AG04450 (cell line): ENCODE measurements around the gene CHRNB2. TPM values are rescaled to one million over a fixed set of nuclear protein-coding genes. Genes with fewer than 3 reads are reported as not detected.
A peak's percentile ranks its signal among the peaks of the same experiment; 100 is the strongest.

Experiments used
- CTCF ChIA-PET: fragments of 300-600, 350-600 bp; formaldehyde crosslinking; extraction: SDS; loops from one replicate; lab custom pipeline; 2022; ENCODE audit warnings: antibody characterized with exemption, inconsistent platforms; lab: Charles Lee
- POLR2A ChIA-PET: fragments of 350-600 bp; formaldehyde crosslinking; extraction: SDS; loops from one replicate; lab custom pipeline; 2021; ENCODE audit warnings: antibody characterized with exemption, inconsistent platforms; lab: Yijun Ruan, JAX
- DNase-seq: peaks from one replicate; pipeline ENCODE4 v3.0.0-alpha.2; 2011; ENCODE audit warnings: low read depth, low spot score
- H3K27ac ChIP-seq: one replicate; pipeline ENCODE4 v1.5.1; 2012; ENCODE audit warnings: low read depth, low read length, control low read depth
- H3K27me3 ChIP-seq: one replicate; pipeline ENCODE4 v1.6.0; 2012; ENCODE audit warnings: low read length; ENCODE audit not compliant: control insufficient read depth, insufficient read depth
- H3K4me3 ChIP-seq: 2 replicates; pipeline ENCODE4 v1.5.1; 2011; ENCODE audit warnings: mild to moderate bottlenecking, low read depth, low read length, control low read depth
- H3K9me3 ChIP-seq: 2 replicates; pipeline ENCODE4 v1.5.1; 2012; ENCODE audit warnings: low read length; ENCODE audit not compliant: control insufficient read depth, insufficient read depth
- polyA plus RNA-seq: library from polyadenylated mRNA; depleted of rRNA; stranded (reverse); fragments of >200 nt; gene quantifications from 2 replicates; pipeline ENCODE4 v1.2.3, GENCODE V29; 2011; rRNA removed
- TF ChIP-seq, protein P1 (sequence below): IDR thresholded peaks from 2 replicates; pipeline ENCODE4 v1.5.1; 2011; ENCODE audit warnings: low read depth, low read length, control low read depth, inconsistent platforms

CHRNB2 gene
- polyA plus RNA-seq, 1 experiment, result 0.06 TPM

- POLR2A ChIA-PET, result interaction anchor here (0.6 to 0.8 kb wide), 2 partner anchors 19 to 312 kb away, joined by 3 to 9 read pairs; partner anchors contain the start of gene ADAR
- TF ChIP-seq, protein P1, sequence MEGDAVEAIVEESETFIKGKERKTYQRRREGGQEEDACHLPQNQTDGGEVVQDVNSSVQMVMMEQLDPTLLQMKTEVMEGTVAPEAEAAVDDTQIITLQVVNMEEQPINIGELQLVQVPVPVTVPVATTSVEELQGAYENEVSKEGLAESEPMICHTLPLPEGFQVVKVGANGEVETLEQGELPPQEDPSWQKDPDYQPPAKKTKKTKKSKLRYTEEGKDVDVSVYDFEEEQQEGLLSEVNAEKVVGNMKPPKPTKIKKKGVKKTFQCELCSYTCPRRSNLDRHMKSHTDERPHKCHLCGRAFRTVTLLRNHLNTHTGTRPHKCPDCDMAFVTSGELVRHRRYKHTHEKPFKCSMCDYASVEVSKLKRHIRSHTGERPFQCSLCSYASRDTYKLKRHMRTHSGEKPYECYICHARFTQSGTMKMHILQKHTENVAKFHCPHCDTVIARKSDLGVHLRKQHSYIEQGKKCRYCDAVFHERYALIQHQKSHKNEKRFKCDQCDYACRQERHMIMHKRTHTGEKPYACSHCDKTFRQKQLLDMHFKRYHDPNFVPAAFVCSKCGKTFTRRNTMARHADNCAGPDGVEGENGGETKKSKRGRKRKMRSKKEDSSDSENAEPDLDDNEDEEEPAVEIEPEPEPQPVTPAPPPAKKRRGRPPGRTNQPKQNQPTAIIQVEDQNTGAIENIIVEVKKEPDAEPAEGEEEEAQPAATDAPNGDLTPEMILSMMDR, result no peak
- Histone ChIP-seq H3K27me3 (no peaks in the 10 kb centered on the region), H3K27ac (peak overlapping the region; percentile 95), H3K4me3 (peak overlapping the region; percentile 92), H3K9me3 (no peaks in the 10 kb centered on the region)
- no peak for DNase-seq
- CTCF ChIA-PET, result interaction anchor here (1.0 to 1.6 kb wide), 2 partner anchors 40 to 68 kb away, joined by 4 read pairs; no protein-coding TSS in a partner anchor
These were observed 59.9 kb downstream of the CHRNB2 start for GRCh38 chr1:154627257-154628120.

DNA sequence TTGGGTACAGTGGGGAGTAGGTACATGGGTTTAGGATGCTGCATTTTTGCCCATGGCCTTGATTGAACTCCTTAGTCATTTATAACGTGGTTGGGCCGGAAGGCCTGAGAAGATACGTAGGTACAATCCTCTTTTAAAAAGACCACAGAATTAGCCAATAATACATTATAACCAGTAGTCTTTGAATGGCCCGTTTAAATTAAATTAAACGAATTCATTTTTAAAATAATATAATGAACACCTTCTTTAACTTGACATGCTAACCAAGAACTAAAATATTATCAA, 60.5 kb downstream of the CHRNB2 start:
- Histone ChIP-seq H3K9me3 (no peaks in the 10 kb centered on the region), H3K27me3 (no peaks in the 10 kb centered on the region), H3K4me3 (peak overlapping the region; percentile 92), H3K27ac (peak overlapping the region; percentile 95)
- no peak for DNase-seq
- TF ChIP-seq, protein P1, result no peak
- CTCF ChIA-PET, result interaction anchor here (1.6 kb wide), 1 partner anchor 68 kb away, joined by 4 read pairs; no protein-coding TSS in a partner anchor
- POLR2A ChIA-PET, result interaction anchor here (0.8 kb wide), 1 partner anchor 20 kb away, joined by 9 read pairs; the partner anchor contains the start of gene ADAR

- H3K9me3 ChIP-seq, result no peaks in the 10 kb centered on the region; the same call in 1 of the 2 replicates
- no peak overlapping the region for H3K27ac ChIP-seq
- POLR2A ChIA-PET, result interaction anchor here (0.7 kb wide), 1 partner anchor 345 kb away, joined by 3 read pairs; the partner anchor contains the start of gene CKS1B
- no peak for DNase-seq
- CTCF ChIA-PET, result no interaction called here
- TF ChIP-seq, protein P1, result no peak
- no peaks in the 10 kb centered on the region for H3K27me3 ChIP-seq
- no peak overlapping the region for H3K4me3 ChIP-seq
These were observed 61.6 kb downstream of the CHRNB2 start for GRCh38 chr1:154629061-154629674.

Other genes with a start within 250 kb of the CHRNB2 start
- gene AQP10, start 246.7 kb upstream of the CHRNB2 start, polyA plus RNA-seq, result not detected in 2 replicates
- 42.5 and 45.7 TPM in 2 replicates for gene ATP8B2, start 242.3 kb upstream of the CHRNB2 start, polyA plus RNA-seq
- 5.9 and 6.1 TPM in 2 replicates for gene IL6R, start 162.4 kb upstream of the CHRNB2 start, polyA plus RNA-seq
- gene TDRD10, start 65.6 kb upstream of the CHRNB2 start, polyA plus RNA-seq, result not detected in 2 replicates
- gene SHE, start 65.4 kb upstream of the CHRNB2 start, polyA plus RNA-seq, result not detected in 2 replicates
- gene UBE2Q1, start 9.1 kb upstream of the CHRNB2 start, polyA plus RNA-seq, result 16.9 and 17.6 TPM in 2 replicates
- 159 and 203 TPM in 2 replicates for gene ADAR, start 40.4 kb downstream of the CHRNB2 start, polyA plus RNA-seq